Lung (tissue), 12 donors: ENCODE results near the gene C2CD2. TPM values are rescaled to one million over a fixed set of nuclear protein-coding genes. Genes with fewer than 3 reads are reported as not detected.

Experiments used
- ATAC-seq: fragments of 200-7000 bp; cut with Tn5 transposase; one replicate; pipeline ENCODE4 v1.9.1; 2020; ENCODE audit warnings: moderate number of reproducible peaks; ENCODE audit not compliant: insufficient read depth, low FRiP score
- DNase-seq, 3 donors: peaks; one replicate each; pipeline ENCODE4 v3.0.0-alpha.2; 2013 to 2017
- H3K27ac ChIP-seq, 2 donors: one replicate each; pipeline ENCODE4 v1.5.1; 2013; ENCODE audit warnings: mild to moderate bottlenecking in 2 of 2, moderate library complexity in 2 of 2, control low read depth in 1 of 2, inconsistent platforms in 1 of 2, low read depth in 1 of 2, low read length in 1 of 2
- H3K27me3 ChIP-seq, 3 donors: one replicate each; pipeline ENCODE4 v1.5.1; 2013; ENCODE audit warnings: low read length in 2 of 3; ENCODE audit not compliant: control insufficient read depth in 3 of 3, insufficient read depth in 3 of 3
- H3K36me3 ChIP-seq, 4 donors: one replicate each; pipeline ENCODE4 v1.5.1; 2013; ENCODE audit warnings: low read length in 4 of 4, mild to moderate bottlenecking in 1 of 4, moderate library complexity in 1 of 4; ENCODE audit not compliant: control insufficient read depth in 4 of 4, insufficient read depth in 4 of 4
- H3K4me1 ChIP-seq, 5 donors: one replicate each; pipeline ENCODE4 v1.5.1; 2013; ENCODE audit warnings: low read length in 5 of 5, mild to moderate bottlenecking in 2 of 5, moderate library complexity in 1 of 5; ENCODE audit not compliant: control insufficient read depth in 5 of 5, insufficient read depth in 5 of 5
- H3K4me3 ChIP-seq: one replicate; pipeline ENCODE4 v1.5.1; 2013; ENCODE audit warnings: mild to moderate bottlenecking, control low read depth, moderate library complexity
- H3K9ac ChIP-seq, 2 donors: one replicate each; pipeline ENCODE4 v1.5.1; 2013; ENCODE audit warnings: low read length in 2 of 2, control low read depth in 1 of 2; ENCODE audit not compliant: insufficient read depth in 1 of 2
- H3K9me3 ChIP-seq, 4 donors: one replicate each; pipeline ENCODE4 v1.5.1; 2013; ENCODE audit warnings: low read length in 3 of 4, mild to moderate bottlenecking in 1 of 4, moderate library complexity in 1 of 4; ENCODE audit not compliant: control insufficient read depth in 4 of 4, insufficient read depth in 3 of 4
- CTCF ChIP-seq: IDR thresholded peaks from 2 replicates; pipeline ENCODE4 v1.5.1; 2012; ENCODE audit warnings: mild to moderate bottlenecking; ENCODE audit errors: control extremely low read depth, extremely low read depth
- WGBS, 2 donors: extraction: QIAGEN DNeasy Blood & Tissue Kit; methylation state at CpG; one replicate each; pipeline ENCODE4 v1.1.7; 2013; 5-methylcytosine and 5-hydroxymethylcytosine counted together
- polyA plus RNA-seq, 2 donors: library from polyadenylated mRNA; stranded (reverse); fragments of 200-250 nt; gene quantifications; one replicate each; pipeline ENCODE4 v1.2.1, GENCODE V29; 2013
- total RNA-seq, 2 donors: library from RNA; depleted of rRNA in 1 of 2; stranded (reverse); fragments of >200 nt in 1 of 2; gene quantifications; one replicate each; pipeline ENCODE4 v1.2.1, GENCODE V29; 2014 to 2021
- donor health status: control.
- donor health status: control.
- donor health status: Bipolar disorder and iron deficiency.
- donor health status: healthy.
- donor health status: DM: yes; HTN: yes; CAD: no.

The C2CD2 gene
- total and polyA plus RNA-seq, 4 donors, result 7.0 to 19.5 (median 12.2) TPM

- H3K4me1 ChIP-seq, result peaks cover 0 to 18% (median 2%) of the 10 kb centered on the region in 5 donors
- TF ChIP-seq CTCF, result no peak
- H3K9me3 ChIP-seq, result peaks cover 0 to 2% (median 0%) of the 10 kb centered on the region in 4 donors
- H3K9ac ChIP-seq, result no peak overlapping the region
- H3K4me3 ChIP-seq, result no peak overlapping the region
- H3K27ac ChIP-seq, result no peak overlapping the region
- H3K27me3 ChIP-seq, result no peaks in the 10 kb centered on the region
- DNase-seq (no peak), ATAC-seq (no peak)
- peaks cover 0 to 13% (median 1%) of the 10 kb centered on the region in 4 donors for H3K36me3 ChIP-seq
- WGBS, 2 donors, result 95 to 97% methylated on average over 9 of the region's 9 CpGs
These were observed 59.3 kb downstream of the C2CD2 start for GRCh38 chr21:41894511-41894910.

GRCh38 chr21:41892726-41893125, 61.1 kb downstream of the C2CD2 start:
- ATAC-seq, result no peak
- no peak overlapping the region for H3K4me3 ChIP-seq
- WGBS, 2 donors, result 91 to 96% methylated on average over 16 of the region's 16 CpGs
- TF ChIP-seq CTCF, result no peak
- peaks cover 0 to 2% (median 0%) of the 10 kb centered on the region in 4 donors for H3K9me3 ChIP-seq
- DNase-seq, result no peak
- H3K27ac ChIP-seq, result no peak overlapping the region
- H3K36me3 ChIP-seq, result peaks cover 0 to 16% (median 1%) of the 10 kb centered on the region in 4 donors
- peaks cover 0 to 18% (median 2%) of the 10 kb centered on the region in 5 donors for H3K4me1 ChIP-seq
- no peak overlapping the region for H3K9ac ChIP-seq
- H3K27me3 ChIP-seq, result no peaks in the 10 kb centered on the region

- Histone ChIP-seq H3K4me3 (no peak overlapping the region), H3K27me3 (no peaks in the 10 kb centered on the region), H3K9ac (no peak overlapping the region), H3K36me3 (peaks cover 0 to 16% (median 1%) of the 10 kb centered on the region in 4 donors), H3K9me3 (peaks cover 0 to 2% (median 0%) of the 10 kb centered on the region in 4 donors), H3K4me1 (peaks cover 0 to 16% (median 2%) of the 10 kb centered on the region in 5 donors), H3K27ac (no peak overlapping the region)
- ATAC-seq (no peak), DNase-seq (no peak)
- 93% methylated on average over 5 of the region's 5 CpGs for WGBS, 2 donors
- no peak for TF ChIP-seq CTCF
These were observed 62.7 kb downstream of the C2CD2 start for GRCh38 chr21:41891132-41891531.

DNA sequence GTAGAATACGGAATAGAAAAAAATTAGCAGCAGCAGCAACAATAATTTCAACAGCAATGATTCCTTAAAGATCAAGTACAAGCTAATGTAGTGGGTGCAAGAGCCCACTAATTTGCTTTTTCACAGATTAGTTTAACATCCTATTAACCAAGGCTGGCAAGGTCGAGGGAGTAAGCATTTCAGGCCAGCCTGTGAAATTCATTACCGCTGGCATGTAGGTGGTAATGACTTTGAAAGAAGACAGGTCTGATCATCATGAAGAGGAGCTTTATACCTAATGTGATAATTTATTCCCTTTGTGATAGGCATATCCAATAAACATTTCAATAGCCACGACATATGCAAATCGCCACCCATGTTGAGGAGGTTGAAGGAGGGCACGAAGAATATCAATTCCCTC, 63.5 kb downstream of the C2CD2 start:
- H3K4me3 ChIP-seq, result no peak overlapping the region
- H3K27me3 ChIP-seq, result no peaks in the 10 kb centered on the region
- peaks cover 0 to 2% (median 0%) of the 10 kb centered on the region in 4 donors for H3K9me3 ChIP-seq
- no peak overlapping the region for H3K9ac ChIP-seq
- H3K36me3 ChIP-seq, result peaks cover 0 to 14% (median 1%) of the 10 kb centered on the region in 4 donors
- no peak for TF ChIP-seq CTCF
- 62 to 96% methylated on average over 6 of the region's 6 CpGs for WGBS, 2 donors
- no peak for DNase-seq
- no peak for ATAC-seq
- no peak overlapping the region for H3K27ac ChIP-seq
- H3K4me1 ChIP-seq, result peaks cover 0 to 8% (median 0%) of the 10 kb centered on the region in 5 donors
